ENCODE data around the gene PAWR. TPM values are rescaled to one million over a fixed set of nuclear protein-coding genes. Genes with fewer than 3 reads are reported as not detected.

The PAWR gene
- total and polyA plus RNA-seq, 8 donors, result 10.1 to 662 (median 81.9) TPM

- Histone ChIP-seq H3K4me1 (peaks cover 0 to 50% (median 35%) of the 10 kb centered on the region in 4 donors), H3K27me3 (no peaks in the 10 kb centered on the region), H3K9me3 (peaks cover 0 to 5% (median 0%) of the 10 kb centered on the region in 4 donors), H3K4me3 (no peak overlapping the region), H3K36me3 (peaks cover 0 to 6% (median 2%) of the 10 kb centered on the region in 4 donors), H3K27ac (no peak overlapping the region)
- TF ChIP-seq POLR2A (IDR thresholded peaks at IDR 0.05) (no peak), CTCF (IDR thresholded peaks at IDR 0.05) (peak in 5 of 7 experiments; percentile 33 to 60 (median 53))
- intact Hi-C loops (cut with DNase I; ENCODE audit: low total_unique reads), result no loop called here
- 21 to 39% (median 28%) methylated on average over 3 of the region's 3 CpGs for WGBS, 5 donors
- peak in 1 of 2 donors; percentile 88 for DNase-seq
These were observed 135.5 kb downstream of the PAWR start for GRCh38 chr12:79555028-79555925.

GRCh38 chr12:79553863-79554574, 136.7 kb downstream of the PAWR start:
- Histone ChIP-seq H3K4me3 (no peak overlapping the region), H3K9me3 (peaks cover 0 to 5% (median 0%) of the 10 kb centered on the region in 4 donors), H3K36me3 (peaks cover 0 to 6% (median 2%) of the 10 kb centered on the region in 4 donors), H3K27me3 (no peaks in the 10 kb centered on the region), H3K27ac (no peak overlapping the region), H3K4me1 (peaks cover under 1 to 59% (median 31%) of the 10 kb centered on the region in 4 donors)
- intact Hi-C loops (cut with DNase I; ENCODE audit: low total_unique reads), result loop anchor here (5.0 kb wide), 1 partner anchor 183 kb away; no protein-coding TSS in a partner anchor
- TF ChIP-seq POLR2AphosphoS5 (IDR thresholded peaks at IDR 0.05) (no peak), POLR2A (IDR thresholded peaks at IDR 0.05) (no peak), CTCF (IDR thresholded peaks at IDR 0.05) (no peak), EP300 (IDR thresholded peaks at IDR 0.05) (no peak)
- 95 to 98% (median 96%) methylated on average over 13 to 24 of the region's 24 CpGs for WGBS, 5 donors
- no peak for DNase-seq

DNA sequence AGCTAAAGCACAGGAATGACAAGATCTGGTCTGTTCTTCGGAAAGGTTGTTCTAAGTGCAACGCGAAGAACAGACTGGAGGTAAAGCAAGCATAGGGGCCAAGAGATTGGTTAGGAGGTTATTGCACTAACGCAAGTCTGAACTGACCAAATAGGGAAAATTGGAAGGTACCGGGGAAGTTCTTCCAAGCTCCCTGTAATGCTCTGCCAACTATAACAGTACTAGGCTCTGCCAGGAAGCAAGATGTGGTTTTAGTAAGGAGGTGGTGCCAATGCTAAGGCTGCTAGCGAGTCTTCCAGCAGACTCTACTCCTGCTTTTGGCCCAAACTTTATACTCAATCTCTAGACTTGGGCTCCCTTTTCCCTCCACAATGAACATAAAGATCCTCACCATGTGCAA, 138.6 kb downstream of the PAWR start:
- DNase-seq, result no peak
- H3K4me1 ChIP-seq, result peaks cover 17 to 62% (median 36%) of the 10 kb centered on the region in 4 donors
- peaks cover 0 to 6% (median 2%) of the 10 kb centered on the region in 4 donors for H3K36me3 ChIP-seq
- peaks cover 0 to 5% (median 0%) of the 10 kb centered on the region in 4 donors for H3K9me3 ChIP-seq
- H3K27ac ChIP-seq, result no peak overlapping the region
- TF ChIP-seq POLR2A (IDR thresholded peaks at IDR 0.05) (no peak), POLR2AphosphoS5 (IDR thresholded peaks at IDR 0.05) (no peak), EP300 (IDR thresholded peaks at IDR 0.05) (no peak), CTCF (IDR thresholded peaks at IDR 0.05) (no peak)
- intact Hi-C loops (cut with DNase I; ENCODE audit: low total_unique reads), result loop anchor here (5.0 kb wide), 1 partner anchor 185 kb away; no protein-coding TSS in a partner anchor
- no peak overlapping the region for H3K4me3 ChIP-seq
- WGBS, 5 donors, result 37 to 62% (median 45%) methylated on average over 6 of the region's 6 CpGs
- H3K27me3 ChIP-seq, result no peaks in the 10 kb centered on the region
